AG09309 (cell line): Measurements from ENCODE around the gene CXCR5.
A peak's percentile ranks its signal among the peaks of the same experiment; 100 is the strongest.

Experiments used
- DNase-seq: peaks from one replicate; pipeline ENCODE4 v3.0.0-alpha.2; 2010; ENCODE audit warnings: low read depth
- H3K4me3 ChIP-seq: 2 replicates; pipeline ENCODE4 v1.5.1; 2011; ENCODE audit warnings: mild to moderate bottlenecking, low read depth, low read length, moderate library complexity; ENCODE audit not compliant: control insufficient read depth
- TF ChIP-seq, protein P1 (sequence below): IDR thresholded peaks from 2 replicates; pipeline ENCODE4 v1.5.1; 2011; ENCODE audit warnings: mild to moderate bottlenecking, low read depth, low read length, inconsistent platforms; ENCODE audit not compliant: insufficient read depth, control insufficient read depth; ENCODE audit errors: missing control alignments

CXCR5 gene

DNA sequence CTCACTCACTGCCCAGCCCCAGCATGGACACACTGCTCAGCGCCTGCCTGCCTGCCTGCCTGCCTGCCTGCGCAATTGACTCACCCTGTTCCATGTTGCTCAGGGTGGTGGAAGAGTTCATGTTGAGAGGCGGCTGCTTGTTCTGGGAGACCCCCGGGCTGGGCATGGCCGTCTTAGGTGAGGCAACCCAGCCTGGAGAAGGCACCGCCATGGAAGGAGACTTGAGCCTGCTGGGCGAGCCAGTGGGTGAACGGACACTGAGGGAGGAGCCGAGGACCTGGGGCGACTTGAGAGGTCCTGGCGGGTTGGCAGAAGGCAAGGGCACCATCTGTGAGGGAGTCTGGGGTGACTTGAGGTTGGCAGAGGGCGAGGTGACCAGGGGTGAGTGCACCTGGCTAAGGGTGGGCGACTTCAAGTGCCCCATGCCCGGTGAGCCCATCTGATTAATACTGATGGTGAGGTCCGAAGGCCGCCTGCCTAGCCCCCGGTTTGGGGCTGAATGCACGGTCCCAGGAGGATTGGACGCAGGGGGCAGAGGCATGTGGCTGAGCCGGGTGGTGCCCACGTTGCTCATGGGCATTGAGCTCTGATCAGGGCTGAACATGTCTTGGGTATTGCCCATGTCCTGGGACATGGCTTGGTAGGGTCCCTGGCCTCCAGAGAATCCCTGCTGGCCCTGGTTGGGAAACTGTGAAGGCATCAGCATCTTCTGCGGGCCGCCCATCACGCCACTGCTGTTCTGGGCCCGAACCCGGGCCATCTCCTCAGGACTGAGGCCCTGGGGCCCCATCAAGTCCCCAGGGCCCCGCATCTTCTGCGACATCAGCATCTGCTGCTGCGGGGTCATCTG is 17.1 kb downstream of the CXCR5 start:
- DNase-seq = no peak
- TF ChIP-seq, protein P1, sequence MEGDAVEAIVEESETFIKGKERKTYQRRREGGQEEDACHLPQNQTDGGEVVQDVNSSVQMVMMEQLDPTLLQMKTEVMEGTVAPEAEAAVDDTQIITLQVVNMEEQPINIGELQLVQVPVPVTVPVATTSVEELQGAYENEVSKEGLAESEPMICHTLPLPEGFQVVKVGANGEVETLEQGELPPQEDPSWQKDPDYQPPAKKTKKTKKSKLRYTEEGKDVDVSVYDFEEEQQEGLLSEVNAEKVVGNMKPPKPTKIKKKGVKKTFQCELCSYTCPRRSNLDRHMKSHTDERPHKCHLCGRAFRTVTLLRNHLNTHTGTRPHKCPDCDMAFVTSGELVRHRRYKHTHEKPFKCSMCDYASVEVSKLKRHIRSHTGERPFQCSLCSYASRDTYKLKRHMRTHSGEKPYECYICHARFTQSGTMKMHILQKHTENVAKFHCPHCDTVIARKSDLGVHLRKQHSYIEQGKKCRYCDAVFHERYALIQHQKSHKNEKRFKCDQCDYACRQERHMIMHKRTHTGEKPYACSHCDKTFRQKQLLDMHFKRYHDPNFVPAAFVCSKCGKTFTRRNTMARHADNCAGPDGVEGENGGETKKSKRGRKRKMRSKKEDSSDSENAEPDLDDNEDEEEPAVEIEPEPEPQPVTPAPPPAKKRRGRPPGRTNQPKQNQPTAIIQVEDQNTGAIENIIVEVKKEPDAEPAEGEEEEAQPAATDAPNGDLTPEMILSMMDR = no peak
- H3K4me3 ChIP-seq = no peak overlapping the region

DNA sequence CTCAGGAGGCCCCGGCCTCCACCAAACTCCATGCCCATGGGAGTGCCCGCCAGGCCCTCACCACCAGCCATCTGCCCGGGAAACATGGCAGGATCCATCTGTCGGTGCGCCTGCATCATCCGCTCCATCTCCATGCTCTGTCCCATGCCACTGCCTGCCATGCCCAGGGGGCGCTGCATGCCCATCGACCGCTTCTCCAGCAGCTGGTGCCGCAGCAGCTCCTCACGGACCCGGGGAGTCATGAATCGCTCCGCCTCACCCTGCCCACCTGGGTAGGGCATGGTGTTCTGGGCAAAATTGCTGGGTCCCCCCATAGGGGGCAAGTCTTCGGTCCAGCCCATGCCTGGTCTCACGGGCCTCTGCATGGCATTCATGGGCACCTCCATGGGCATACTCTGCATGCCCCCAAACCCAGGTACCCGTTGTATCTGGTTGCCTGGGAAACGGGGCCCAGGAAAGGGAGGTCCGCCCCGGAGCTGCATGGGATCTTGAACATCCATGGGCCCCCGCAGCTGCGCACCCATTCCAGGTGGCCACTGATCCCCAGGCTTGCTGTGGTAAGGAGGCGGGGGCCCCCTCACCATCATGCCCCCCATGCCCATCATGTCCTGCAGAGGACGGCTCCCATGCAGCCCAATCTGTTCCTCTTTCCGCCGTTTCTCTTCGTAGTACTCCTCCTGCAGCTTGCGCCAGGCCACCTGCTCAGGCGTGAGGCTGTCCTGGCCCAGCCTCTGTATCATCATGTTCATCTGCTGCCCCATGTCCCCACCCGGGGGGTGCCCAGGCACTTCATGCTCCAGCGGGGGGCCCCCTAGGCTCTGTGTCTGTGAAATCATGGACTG is 18.0 kb downstream of the CXCR5 start:
- no peak for DNase-seq
- TF ChIP-seq, protein P1 = no peak
- H3K4me3 ChIP-seq = no peak overlapping the region

DNA sequence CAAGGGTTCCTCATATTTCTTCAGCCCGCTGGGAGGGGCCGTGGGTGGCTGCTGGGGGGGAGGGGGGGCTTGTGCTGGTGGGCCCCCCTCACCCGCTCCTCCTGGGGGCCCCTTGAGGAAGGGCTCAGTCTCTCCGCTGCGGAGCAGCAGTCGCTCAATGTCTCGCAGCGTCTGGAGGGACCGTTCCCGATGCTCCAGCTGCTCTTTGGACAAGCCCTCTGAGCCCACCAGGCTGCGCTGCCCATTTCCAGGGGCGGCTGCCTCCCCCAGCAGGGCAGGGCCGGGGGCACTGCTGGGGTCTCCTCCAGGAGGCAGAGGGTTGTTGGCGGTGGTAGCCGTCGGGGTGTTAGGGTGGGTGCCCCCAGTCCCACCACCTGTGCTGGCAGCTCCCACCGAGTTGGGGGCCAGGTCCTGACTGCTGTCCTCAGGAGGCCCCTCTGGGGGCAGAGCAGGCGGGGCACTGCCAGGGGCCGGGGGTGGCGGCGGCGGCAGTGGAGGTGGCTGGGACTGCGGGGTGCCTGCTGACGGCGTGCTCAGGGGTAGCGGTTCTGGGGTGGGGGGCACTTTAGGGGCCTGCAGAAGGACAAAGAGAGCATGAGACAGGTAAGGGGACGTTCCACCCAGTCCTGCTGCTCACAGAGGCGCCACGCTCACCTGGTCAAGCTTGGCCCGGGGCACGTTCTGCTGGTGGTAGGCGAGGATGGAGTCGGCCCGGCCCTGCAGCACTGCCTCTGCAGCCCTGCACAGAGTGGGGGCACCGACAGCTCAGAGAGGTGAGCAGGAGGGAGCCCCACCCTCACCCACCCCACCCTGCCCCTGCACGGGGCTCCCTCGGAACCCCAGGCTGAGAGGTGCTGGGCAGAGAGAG is 18.9 kb downstream of the CXCR5 start:
- no peak overlapping the region for H3K4me3 ChIP-seq

GRCh38 chr11:118903204-118904015 is 19.7 kb downstream of the CXCR5 start:
- no peak overlapping the region for H3K4me3 ChIP-seq
- TF ChIP-seq, protein P1 = no peak
- DNase-seq = no peak

More for the DNA sequence above, 18.9 kb downstream of the CXCR5 start:
- TF ChIP-seq, protein P1 = no peak
- no peak for DNase-seq

DNA sequence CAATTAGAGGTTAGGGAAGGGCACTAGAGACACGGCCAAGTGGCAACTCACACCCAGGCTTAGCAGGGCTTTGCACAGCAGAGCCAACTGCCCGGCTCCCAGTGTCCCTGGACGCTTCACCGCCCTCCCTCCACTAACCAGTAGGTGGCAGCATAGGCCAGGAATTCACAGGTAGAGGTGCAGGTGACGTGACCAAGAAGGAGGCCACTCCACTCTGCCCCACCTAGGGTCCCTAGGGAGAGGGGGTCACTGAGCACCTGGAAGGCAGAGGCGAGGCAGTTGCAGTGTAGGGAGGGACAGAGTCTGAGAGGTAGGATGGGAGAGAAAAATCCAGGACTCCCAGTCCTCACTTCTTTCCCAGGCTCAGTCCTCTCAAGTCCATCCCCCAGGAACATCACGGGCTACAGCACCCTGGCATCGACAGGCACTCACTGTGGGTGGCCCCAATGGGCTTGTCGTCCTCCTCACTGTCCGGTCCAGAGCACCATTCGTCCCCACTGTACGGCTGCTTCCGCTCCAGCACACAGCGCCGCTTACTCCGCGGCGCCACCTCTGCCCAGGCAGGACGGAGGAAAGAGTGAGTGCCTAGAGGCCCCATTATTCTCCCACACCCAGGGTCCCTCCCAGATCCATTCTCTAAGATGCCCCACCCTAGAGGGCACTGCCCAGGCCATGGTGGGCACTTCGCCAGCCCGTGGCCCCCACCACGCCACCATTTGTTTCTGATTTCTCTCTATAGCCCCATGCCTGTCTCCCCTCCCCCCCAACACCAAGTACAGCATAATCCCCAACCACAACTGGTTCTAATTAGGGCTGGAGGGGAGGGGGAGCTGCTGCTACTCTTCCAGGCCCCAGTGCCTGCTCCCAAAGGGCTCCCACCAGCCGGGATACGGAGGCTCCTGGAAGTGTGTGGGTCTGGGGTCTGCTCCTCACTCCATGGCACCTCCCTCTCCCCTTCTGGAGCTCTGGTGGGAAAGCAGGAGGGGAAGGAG is 23.7 kb downstream of the CXCR5 start:
- peak overlapping the region; percentile 22 for H3K4me3 ChIP-seq
- no peak for DNase-seq
- TF ChIP-seq, protein P1 = peak; percentile 93
